SK-N-SH (cell line): ENCODE measurements around the gene PCBD1. TPM values are rescaled to one million over a fixed set of nuclear protein-coding genes. Genes with fewer than 3 reads are reported as not detected.
A peak's percentile ranks its signal among the peaks of the same experiment; 100 is the strongest.

Experiments used
- CTCF ChIA-PET: fragments of 300-600, 350-600 bp; formaldehyde crosslinking; extraction: SDS; loops from one replicate; lab custom pipeline; 2021; lab: Yijun Ruan, JAX
- POLR2A ChIA-PET: fragments of 350-600 bp; sonication (Branson Sonifier 250); formaldehyde crosslinking; extraction: SDS; loops from one replicate; lab custom pipeline; 2020; ENCODE audit warnings: antibody characterized with exemption, inconsistent platforms; lab: Yijun Ruan, JAX
- DNase-seq: peaks from one replicate; pipeline ENCODE4 v3.0.0; 2012
- H2AFZ ChIP-seq: fragments of 200-600 bp; sonication (generic); 2 replicates; pipeline ENCODE4 v1.8.1; 2016; ENCODE audit warnings: antibody characterized with exemption, mild to moderate bottlenecking, low read depth
- H3F3A ChIP-seq: fragments of 200-600 bp; sonication (generic); replicated peaks from 2 replicates; pipeline ENCODE3; 2016; ENCODE audit warnings: antibody characterized with exemption, mild to moderate bottlenecking; ENCODE audit not compliant: insufficient read depth
- H3K27ac ChIP-seq, 2 experiments: fragments of 200-500 bp in 1 of 2; fragments of 200-600 bp in 1 of 2; sonication (Bioruptor generic) in 1 of 2; sonication (generic), shearing (Covaris generic) in 1 of 2; 2 replicates each; pipeline versions ENCODE4 v1.5.1 to v1.6.1; 2014 to 2016; ENCODE audit warnings: low read depth in 2 of 2, inconsistent platforms in 1 of 2, low read length in 1 of 2, mild to moderate bottlenecking in 1 of 2, mixed read lengths in 1 of 2
- H3K27me3 ChIP-seq: fragments of 200-600 bp; sonication (generic), shearing (Covaris generic); 2 replicates; pipeline ENCODE4 v1.6.1; 2016; ENCODE audit warnings: mixed run types; ENCODE audit not compliant: insufficient read depth
- H3K36me3 ChIP-seq, 2 experiments: fragments of 200-500 bp in 1 of 2; fragments of 200-600 bp in 1 of 2; sonication (Bioruptor generic) in 1 of 2; sonication (generic) in 1 of 2; replicated peaks in 1 of 2; 2 replicates each; pipeline versions ENCODE3 to v1.5.1; 2014 to 2016; ENCODE audit warnings: low read length in 1 of 2, mild to moderate bottlenecking in 1 of 2; ENCODE audit not compliant: insufficient read depth in 2 of 2, control insufficient read depth in 1 of 2
- H3K4me1 ChIP-seq, 2 experiments: fragments of 200-500 bp in 1 of 2; fragments of 200-600 bp in 1 of 2; sonication (Bioruptor generic) in 1 of 2; sonication (generic), shearing (Covaris generic) in 1 of 2; 2 replicates each; pipeline versions ENCODE4 v1.5.1 to v1.6.1; 2014 to 2016; ENCODE audit warnings: low read depth in 1 of 2, low read length in 1 of 2, mixed run types in 1 of 2; ENCODE audit not compliant: insufficient read depth in 2 of 2, control insufficient read depth in 1 of 2
- H3K4me2 ChIP-seq: fragments of 200-600 bp; sonication (generic), shearing (Covaris generic); 2 replicates; pipeline ENCODE4 v1.6.1; 2017; ENCODE audit warnings: mixed run types
- H3K4me3 ChIP-seq, 2 experiments: fragments of 200-500 bp in 1 of 2; fragments of 200-600 bp in 1 of 2; sonication (Bioruptor generic) in 1 of 2; sonication (generic), shearing (Covaris generic) in 1 of 2; 2 replicates each; pipeline versions ENCODE4 v1.5.1 to v1.8.1; 2014 to 2016; ENCODE audit warnings: low read depth in 2 of 2, inconsistent platforms in 1 of 2, low read length in 1 of 2, mild to moderate bottlenecking in 1 of 2, mixed read lengths in 1 of 2, moderate library complexity in 1 of 2
- H3K79me2 ChIP-seq: fragments of 200-600 bp; sonication (generic); 2 replicates; pipeline ENCODE4 v1.8.1; 2017; ENCODE audit warnings: mild to moderate bottlenecking; ENCODE audit not compliant: insufficient read depth
- H3K9ac ChIP-seq: fragments of 200-600 bp; sonication (generic); 2 replicates; pipeline ENCODE4 v1.6.1; 2017; ENCODE audit warnings: mixed run types
- H3K9me2 ChIP-seq: fragments of 200-600 bp; sonication (generic); 2 replicates; pipeline ENCODE4 v1.6.1; 2017; ENCODE audit warnings: mixed run types
- H3K9me3 ChIP-seq: fragments of 200-600 bp; sonication (generic); 2 replicates; pipeline ENCODE4 v1.6.1; 2017; ENCODE audit warnings: mixed run types, mild to moderate bottlenecking, moderate library complexity
- H4K20me1 ChIP-seq: fragments of 200-600 bp; sonication (generic); 2 replicates; pipeline ENCODE4 v1.6.1; 2017; ENCODE audit warnings: mild to moderate bottlenecking, mixed run types; ENCODE audit not compliant: insufficient read depth
- CHD2 ChIP-seq: fragments of 150-350 bp; IDR thresholded peaks from 2 replicates; pipeline ENCODE4 v1.6.1; 2018; ENCODE audit warnings: low read length; ENCODE audit not compliant: partially characterized antibody
- ELF1 ChIP-seq: IDR thresholded peaks from 2 replicates; pipeline ENCODE4 v1.4.0; 2012
- EZH2phosphoT487 ChIP-seq: fragments of 200-600 bp; sonication (generic); IDR thresholded peaks from 2 replicates; pipeline ENCODE4 v1.6.1; 2017; ENCODE audit warnings: low read depth, mixed run types, mild to moderate bottlenecking, antibody characterized with exemption, moderate library complexity, borderline replicate concordance
- FOXJ3 ChIP-seq: sonication (generic); formaldehyde crosslinking; IDR thresholded peaks from 2 replicates; pipeline ENCODE4 v1.5.1; 2020; ENCODE audit warnings: mild to moderate bottlenecking, missing genetic modification reagents
- FOXM1 ChIP-seq: IDR thresholded peaks from 2 replicates; pipeline ENCODE4 v1.4.0; 2012; ENCODE audit warnings: low read depth, mild to moderate bottlenecking
- GABPA ChIP-seq: IDR thresholded peaks from 2 replicates; pipeline ENCODE4 v1.4.0; 2012; ENCODE audit warnings: low read depth, mild to moderate bottlenecking
- NFIC ChIP-seq: IDR thresholded peaks from 2 replicates; pipeline ENCODE4 v1.4.0; 2012; ENCODE audit warnings: borderline replicate concordance
- POLR2AphosphoS5 ChIP-seq: IDR thresholded peaks from 2 replicates; pipeline ENCODE4 v1.6.1; 2012; ENCODE audit warnings: low read depth, low read length
- RFX5 ChIP-seq: IDR thresholded peaks from 2 replicates; pipeline ENCODE4 v1.6.1; 2012; ENCODE audit warnings: mild to moderate bottlenecking, improper control_type of control experiment, low read length
- SIN3A ChIP-seq: IDR thresholded peaks from 2 replicates; pipeline ENCODE4 v1.6.1; 2012; ENCODE audit warnings: low read depth, mild to moderate bottlenecking, low read length, moderate library complexity, borderline replicate concordance
- TCF12 ChIP-seq: IDR thresholded peaks from 2 replicates; pipeline ENCODE4 v1.4.0; 2012
- YY1 ChIP-seq: IDR thresholded peaks from 2 replicates; pipeline ENCODE4 v1.4.0; 2012; ENCODE audit warnings: low read depth, mild to moderate bottlenecking
- WGBS: methylation state at CpG from one replicate; pipeline ENCODE4 v1.1.6; 2017; ENCODE audit warnings: low lambda C conversion rate; 5-methylcytosine and 5-hydroxymethylcytosine counted together
- polyA plus RNA-seq, 3 experiments: library from polyadenylated mRNA; depleted of rRNA; stranded (reverse); fragments of >200 nt; gene quantifications; 2 replicates each; pipeline ENCODE4 v1.2.3, GENCODE V29; 2012
- TF ChIP-seq, protein P1 (sequence below): fragments of 150-350 bp; IDR thresholded peaks from 2 replicates; pipeline ENCODE4 v1.6.1; 2017; ENCODE audit warnings: antibody characterized with exemption, low read length, low read depth, borderline replicate concordance
- TF ChIP-seq, protein P2 (sequence below): IDR thresholded peaks from 2 replicates; pipeline ENCODE4 v1.4.0; 2012; ENCODE audit warnings: low read depth, borderline replicate concordance
- TF ChIP-seq, protein P3 (sequence below): IDR thresholded peaks from 2 replicates; pipeline ENCODE4; 2012
- TF ChIP-seq, protein P4 (sequence below): IDR thresholded peaks from 2 replicates; pipeline ENCODE4 v1.6.1; 2012; ENCODE audit warnings: mild to moderate bottlenecking, low read depth, low read length, moderate library complexity
- TF ChIP-seq, protein P5 (sequence below): fragments of 200-600 bp; sonication (generic); IDR thresholded peaks from 2 replicates; pipeline ENCODE4 v1.6.1; 2017; ENCODE audit warnings: antibody characterized with exemption, mild to moderate bottlenecking, moderate library complexity

Gene PCBD1
- polyA plus RNA-seq, 1 of the 3 experiments (the other 2 are of a cell fraction) = 112 TPM

DNA sequence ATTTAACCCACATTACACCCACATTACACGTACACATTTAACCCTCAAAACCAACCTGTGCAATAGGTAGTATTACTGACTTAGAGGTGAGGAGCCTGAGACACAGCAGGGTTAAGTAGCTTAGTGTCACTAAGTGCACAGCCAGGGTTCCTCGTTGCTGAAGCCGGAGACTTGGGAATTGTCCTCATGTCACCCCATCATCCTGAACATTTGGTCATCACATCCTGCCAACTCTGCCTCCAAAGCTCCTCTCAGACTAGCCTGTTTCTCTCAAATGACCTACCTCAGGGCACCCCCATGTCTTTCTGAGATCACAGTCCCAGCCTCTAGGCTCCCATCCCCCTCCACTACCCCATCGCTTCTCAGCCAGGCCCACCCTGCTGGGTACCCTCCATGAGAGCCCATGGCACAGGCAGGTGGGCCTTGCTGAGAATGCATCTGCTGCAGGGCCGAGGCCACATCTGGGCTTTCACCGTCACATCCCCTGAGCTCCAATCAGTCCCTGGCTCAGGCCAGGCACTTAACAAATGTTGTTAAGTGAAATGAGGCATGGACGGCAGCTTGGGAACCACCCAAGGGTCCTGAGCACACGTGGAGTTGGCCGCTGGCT is 21.1 kb upstream of the PCBD1 start:
- no peaks in the 10 kb centered on the region for H3K36me3 ChIP-seq
- no peaks in the 10 kb centered on the region for H3K79me2 ChIP-seq
- H3K4me3 ChIP-seq = no peak overlapping the region
- no peaks in the 10 kb centered on the region for H4K20me1 ChIP-seq
- no peaks in the 10 kb centered on the region for H3K9me3 ChIP-seq
- H3K9me2 ChIP-seq = no peaks in the 10 kb centered on the region
- POLR2A ChIA-PET = no interaction called here
- H3K27ac ChIP-seq = no peak overlapping the region
- no peaks in the 10 kb centered on the region for H3F3A ChIP-seq
- DNase-seq = peak; percentile 8
- H3K4me2 ChIP-seq = no peak overlapping the region
- H3K9ac ChIP-seq = no peak overlapping the region
- H3K27me3 ChIP-seq = no peaks in the 10 kb centered on the region
- CTCF ChIA-PET = interaction anchor here (0.9 kb wide), 1 partner anchor 35 kb away, joined by 3 read pairs; no protein-coding TSS in a partner anchor
- no peak overlapping the region for H2AFZ ChIP-seq
- 60% methylated on average over 9 of the region's 9 CpGs for WGBS
- TF ChIP-seq, protein P1, sequence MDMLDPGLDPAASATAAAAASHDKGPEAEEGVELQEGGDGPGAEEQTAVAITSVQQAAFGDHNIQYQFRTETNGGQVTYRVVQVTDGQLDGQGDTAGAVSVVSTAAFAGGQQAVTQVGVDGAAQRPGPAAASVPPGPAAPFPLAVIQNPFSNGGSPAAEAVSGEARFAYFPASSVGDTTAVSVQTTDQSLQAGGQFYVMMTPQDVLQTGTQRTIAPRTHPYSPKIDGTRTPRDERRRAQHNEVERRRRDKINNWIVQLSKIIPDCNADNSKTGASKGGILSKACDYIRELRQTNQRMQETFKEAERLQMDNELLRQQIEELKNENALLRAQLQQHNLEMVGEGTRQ = no peak
- TF ChIP-seq YY1 (no peak), ELF1 (no peak), CHD2 (no peak), EZH2phosphoT487 (no peak), FOXM1 (no peak)
- TF ChIP-seq, protein P2, sequence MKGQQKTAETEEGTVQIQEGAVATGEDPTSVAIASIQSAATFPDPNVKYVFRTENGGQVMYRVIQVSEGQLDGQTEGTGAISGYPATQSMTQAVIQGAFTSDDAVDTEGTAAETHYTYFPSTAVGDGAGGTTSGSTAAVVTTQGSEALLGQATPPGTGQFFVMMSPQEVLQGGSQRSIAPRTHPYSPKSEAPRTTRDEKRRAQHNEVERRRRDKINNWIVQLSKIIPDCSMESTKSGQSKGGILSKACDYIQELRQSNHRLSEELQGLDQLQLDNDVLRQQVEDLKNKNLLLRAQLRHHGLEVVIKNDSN = no peak
- TF ChIP-seq, protein P3, sequence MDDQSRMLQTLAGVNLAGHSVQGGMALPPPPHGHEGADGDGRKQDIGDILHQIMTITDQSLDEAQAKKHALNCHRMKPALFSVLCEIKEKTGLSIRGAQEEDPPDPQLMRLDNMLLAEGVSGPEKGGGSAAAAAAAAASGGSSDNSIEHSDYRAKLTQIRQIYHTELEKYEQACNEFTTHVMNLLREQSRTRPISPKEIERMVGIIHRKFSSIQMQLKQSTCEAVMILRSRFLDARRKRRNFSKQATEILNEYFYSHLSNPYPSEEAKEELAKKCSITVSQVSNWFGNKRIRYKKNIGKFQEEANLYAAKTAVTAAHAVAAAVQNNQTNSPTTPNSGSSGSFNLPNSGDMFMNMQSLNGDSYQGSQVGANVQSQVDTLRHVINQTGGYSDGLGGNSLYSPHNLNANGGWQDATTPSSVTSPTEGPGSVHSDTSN = no peak
- H3K4me1 ChIP-seq = peaks cover 0 to 7% of the 10 kb centered on the region in 2 experiments; a peak in 1 of 4 replicates

DNA sequence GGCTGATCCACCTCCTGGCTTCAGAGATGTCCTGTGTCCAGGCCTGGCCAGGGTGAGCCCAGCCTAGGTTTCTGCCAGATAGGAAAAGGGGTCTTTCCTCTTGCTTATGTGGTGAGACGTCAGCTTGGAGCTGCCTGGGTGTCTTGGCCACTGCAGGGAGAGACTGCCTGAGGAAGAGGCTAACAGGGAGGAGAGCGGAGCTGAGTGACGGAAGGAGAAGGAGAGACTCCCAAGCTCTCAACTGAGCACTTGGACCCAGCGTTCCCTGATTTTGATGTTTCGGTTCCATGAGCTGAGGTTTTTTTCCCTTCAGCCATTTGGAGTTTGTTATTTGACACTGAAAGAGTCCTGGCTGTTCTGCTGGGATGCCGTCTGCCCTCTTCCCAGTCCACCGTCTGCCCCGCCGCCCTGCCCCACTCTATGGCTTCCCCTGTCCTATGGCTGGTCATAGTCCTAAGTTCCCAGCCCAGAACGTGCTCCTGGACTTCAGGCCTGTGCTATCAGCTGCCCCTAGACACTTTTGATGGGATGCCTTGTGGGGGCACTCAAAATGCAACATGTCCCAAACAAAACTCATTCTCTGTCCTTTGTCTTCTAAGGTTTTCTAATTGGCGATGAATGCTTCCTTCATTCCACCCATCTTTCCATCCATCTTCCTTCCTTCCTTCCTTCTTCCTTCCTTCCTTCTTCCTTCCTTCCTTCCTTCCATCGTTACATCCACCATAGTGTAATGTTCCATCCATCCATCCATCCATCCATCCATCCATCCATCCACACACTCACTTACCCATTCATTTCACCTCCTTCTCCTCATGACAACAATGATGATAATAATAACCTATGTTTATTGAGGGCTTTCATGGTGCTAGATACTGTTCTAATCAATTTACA is 20.3 kb upstream of the PCBD1 start:
- Histone ChIP-seq H4K20me1 (no peaks in the 10 kb centered on the region), H2AFZ (no peak overlapping the region), H3K4me1 (peaks cover 0 to 7% of the 10 kb centered on the region in 2 experiments; a peak in 1 of 4 replicates), H3K79me2 (no peaks in the 10 kb centered on the region), H3K27me3 (no peaks in the 10 kb centered on the region), H3F3A (no peaks in the 10 kb centered on the region), H3K4me3 (no peak overlapping the region), H3K27ac (no peak overlapping the region), H3K36me3 (no peaks in the 10 kb centered on the region), H3K9me3 (no peaks in the 10 kb centered on the region), H3K4me2 (no peak overlapping the region), H3K9me2 (no peaks in the 10 kb centered on the region), H3K9ac (no peak overlapping the region)
- WGBS = 70% methylated on average over 12 of the region's 12 CpGs
- POLR2A ChIA-PET = no interaction called here
- CTCF ChIA-PET = interaction anchor here (1.4 kb wide), 1 partner anchor 17 kb away, joined by 7 read pairs; no protein-coding TSS in a partner anchor
- peak; percentile 12 for DNase-seq
- TF ChIP-seq ELF1 (no peak), FOXJ3 (no peak), TCF12 (no peak), YY1 (no peak), SIN3A (no peak), GABPA (no peak), NFIC (no peak), POLR2AphosphoS5 (no peak), FOXM1 (no peak), RFX5 (no peak)
- TF ChIP-seq, protein P4, sequence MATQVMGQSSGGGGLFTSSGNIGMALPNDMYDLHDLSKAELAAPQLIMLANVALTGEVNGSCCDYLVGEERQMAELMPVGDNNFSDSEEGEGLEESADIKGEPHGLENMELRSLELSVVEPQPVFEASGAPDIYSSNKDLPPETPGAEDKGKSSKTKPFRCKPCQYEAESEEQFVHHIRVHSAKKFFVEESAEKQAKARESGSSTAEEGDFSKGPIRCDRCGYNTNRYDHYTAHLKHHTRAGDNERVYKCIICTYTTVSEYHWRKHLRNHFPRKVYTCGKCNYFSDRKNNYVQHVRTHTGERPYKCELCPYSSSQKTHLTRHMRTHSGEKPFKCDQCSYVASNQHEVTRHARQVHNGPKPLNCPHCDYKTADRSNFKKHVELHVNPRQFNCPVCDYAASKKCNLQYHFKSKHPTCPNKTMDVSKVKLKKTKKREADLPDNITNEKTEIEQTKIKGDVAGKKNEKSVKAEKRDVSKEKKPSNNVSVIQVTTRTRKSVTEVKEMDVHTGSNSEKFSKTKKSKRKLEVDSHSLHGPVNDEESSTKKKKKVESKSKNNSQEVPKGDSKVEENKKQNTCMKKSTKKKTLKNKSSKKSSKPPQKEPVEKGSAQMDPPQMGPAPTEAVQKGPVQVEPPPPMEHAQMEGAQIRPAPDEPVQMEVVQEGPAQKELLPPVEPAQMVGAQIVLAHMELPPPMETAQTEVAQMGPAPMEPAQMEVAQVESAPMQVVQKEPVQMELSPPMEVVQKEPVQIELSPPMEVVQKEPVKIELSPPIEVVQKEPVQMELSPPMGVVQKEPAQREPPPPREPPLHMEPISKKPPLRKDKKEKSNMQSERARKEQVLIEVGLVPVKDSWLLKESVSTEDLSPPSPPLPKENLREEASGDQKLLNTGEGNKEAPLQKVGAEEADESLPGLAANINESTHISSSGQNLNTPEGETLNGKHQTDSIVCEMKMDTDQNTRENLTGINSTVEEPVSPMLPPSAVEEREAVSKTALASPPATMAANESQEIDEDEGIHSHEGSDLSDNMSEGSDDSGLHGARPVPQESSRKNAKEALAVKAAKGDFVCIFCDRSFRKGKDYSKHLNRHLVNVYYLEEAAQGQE = no peak
- TF ChIP-seq, protein P5, sequence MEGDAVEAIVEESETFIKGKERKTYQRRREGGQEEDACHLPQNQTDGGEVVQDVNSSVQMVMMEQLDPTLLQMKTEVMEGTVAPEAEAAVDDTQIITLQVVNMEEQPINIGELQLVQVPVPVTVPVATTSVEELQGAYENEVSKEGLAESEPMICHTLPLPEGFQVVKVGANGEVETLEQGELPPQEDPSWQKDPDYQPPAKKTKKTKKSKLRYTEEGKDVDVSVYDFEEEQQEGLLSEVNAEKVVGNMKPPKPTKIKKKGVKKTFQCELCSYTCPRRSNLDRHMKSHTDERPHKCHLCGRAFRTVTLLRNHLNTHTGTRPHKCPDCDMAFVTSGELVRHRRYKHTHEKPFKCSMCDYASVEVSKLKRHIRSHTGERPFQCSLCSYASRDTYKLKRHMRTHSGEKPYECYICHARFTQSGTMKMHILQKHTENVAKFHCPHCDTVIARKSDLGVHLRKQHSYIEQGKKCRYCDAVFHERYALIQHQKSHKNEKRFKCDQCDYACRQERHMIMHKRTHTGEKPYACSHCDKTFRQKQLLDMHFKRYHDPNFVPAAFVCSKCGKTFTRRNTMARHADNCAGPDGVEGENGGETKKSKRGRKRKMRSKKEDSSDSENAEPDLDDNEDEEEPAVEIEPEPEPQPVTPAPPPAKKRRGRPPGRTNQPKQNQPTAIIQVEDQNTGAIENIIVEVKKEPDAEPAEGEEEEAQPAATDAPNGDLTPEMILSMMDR = no peak
